GM13976 (cell line): ENCODE results near the gene GARRE1.
"Not testable (repeated sequence)": the region's sequence is repeated elsewhere in the genome, so short reads cannot be mapped to it uniquely, and the experiment has no call there.

Source experiments
- DNase-seq: peaks from one replicate; pipeline ENCODE4 v3.0.0; 2012; ENCODE audit warnings: low spot score
- CTCF ChIP-seq: IDR thresholded peaks from 2 replicates; pipeline ENCODE4 v1.5.1; 2012; ENCODE audit warnings: borderline replicate concordance, mild to moderate bottlenecking; ENCODE audit not compliant: insufficient read depth; ENCODE audit errors: extremely low read depth, missing control alignments, control extremely low read depth
- in situ Hi-C: fragments of 300-500 bp; cut with MboI; formaldehyde crosslinking; loops from one replicate; pipeline ENCODE4 v1.12.0; 2022; ENCODE audit warnings: low sequenced_read_pairs, mixed read lengths, inconsistent platforms; ENCODE audit not compliant: unreplicated experiment

Gene GARRE1

GRCh38 chr19:34237939-34238338 lies 16.4 kb upstream of the GARRE1 start:
- in situ Hi-C loops, result no loop called here
- TF ChIP-seq CTCF, result no peak
- DNase-seq, result no peak

DNA sequence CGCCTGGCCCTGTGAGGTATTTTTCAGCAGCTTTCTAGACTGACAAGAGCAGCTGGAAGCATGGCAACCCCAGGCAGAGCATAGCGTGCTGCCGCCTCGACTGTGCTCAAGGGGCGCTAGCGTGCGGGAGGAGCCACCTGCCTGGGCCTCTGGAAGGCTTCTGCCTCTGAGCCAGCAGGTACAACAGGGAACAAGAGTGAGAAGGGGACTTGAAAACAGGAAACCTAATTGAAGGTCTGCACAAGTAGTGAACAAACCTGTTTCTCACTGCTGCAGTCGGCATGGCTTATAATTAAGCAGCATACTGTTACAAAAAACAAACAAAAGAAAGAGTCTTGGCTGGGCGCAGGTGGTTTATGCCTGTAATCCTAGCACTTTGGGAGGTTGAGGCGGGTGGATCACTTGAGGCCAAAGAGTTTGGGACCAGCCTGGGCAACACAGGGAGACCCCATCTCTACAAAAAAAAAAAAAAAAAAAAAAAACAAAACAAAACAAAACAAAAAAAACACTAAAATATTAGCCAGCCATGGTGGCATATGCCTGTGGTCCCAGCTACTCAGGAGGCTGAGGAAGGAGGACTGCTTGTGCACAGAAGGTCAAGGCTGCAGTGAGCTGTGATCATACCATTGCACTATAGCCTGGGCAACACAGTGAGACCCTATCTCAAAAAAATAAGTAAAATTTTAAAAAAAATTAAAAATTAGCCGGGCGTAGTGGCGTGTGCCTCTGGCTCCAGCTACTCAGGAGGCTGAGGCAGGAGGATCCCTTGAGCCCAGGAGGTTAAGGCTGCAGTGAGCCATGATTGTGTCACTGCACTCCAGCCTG lies 12.6 kb upstream of the GARRE1 start:
- DNase-seq, result peak; percentile 48
- in situ Hi-C loops, result no loop called here
- no peak for TF ChIP-seq CTCF

DNA sequence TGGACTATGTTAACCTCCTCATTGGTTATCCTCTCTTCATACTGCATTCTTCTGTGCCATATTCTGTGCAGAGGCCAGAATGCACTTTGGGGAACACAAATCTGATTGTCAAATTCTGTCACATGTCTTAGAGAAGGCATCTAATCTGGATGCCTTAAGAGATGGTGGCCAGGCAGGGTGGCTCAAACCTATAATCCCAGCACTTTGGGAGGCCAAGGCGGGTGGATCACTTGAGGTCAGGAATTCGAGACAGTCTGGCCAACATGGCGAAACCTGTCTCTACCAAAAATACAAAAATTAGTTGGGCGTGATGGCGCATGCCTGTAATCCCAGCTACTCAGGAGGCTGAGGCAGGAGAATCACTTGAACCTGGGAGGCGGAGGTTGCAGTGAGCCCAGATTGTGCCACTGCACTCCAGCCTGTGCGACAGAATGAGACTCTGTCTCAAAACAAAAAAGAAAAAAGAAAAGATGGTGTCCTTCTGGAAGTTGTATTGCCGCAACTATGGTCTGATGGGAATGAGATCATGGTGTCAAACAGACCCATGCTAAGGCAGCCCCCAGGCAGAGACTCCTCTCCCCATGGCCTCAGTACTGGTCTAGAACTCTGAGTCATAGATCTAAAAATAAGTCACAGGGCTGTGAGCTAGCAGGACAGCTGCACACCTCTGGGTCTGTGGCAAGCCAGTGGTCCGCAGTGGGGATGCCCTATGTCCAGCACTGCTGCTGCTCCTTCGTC lies 11.0 kb upstream of the GARRE1 start:
- in situ Hi-C loops, result not testable (repeated sequence)
- DNase-seq, result peak; percentile 68

- TF ChIP-seq CTCF, result no peak
- in situ Hi-C loops, result no loop called here
- DNase-seq, result no peak
These were observed 10.3 kb upstream of the GARRE1 start for GRCh38 chr19:34243876-34244578.

DNA sequence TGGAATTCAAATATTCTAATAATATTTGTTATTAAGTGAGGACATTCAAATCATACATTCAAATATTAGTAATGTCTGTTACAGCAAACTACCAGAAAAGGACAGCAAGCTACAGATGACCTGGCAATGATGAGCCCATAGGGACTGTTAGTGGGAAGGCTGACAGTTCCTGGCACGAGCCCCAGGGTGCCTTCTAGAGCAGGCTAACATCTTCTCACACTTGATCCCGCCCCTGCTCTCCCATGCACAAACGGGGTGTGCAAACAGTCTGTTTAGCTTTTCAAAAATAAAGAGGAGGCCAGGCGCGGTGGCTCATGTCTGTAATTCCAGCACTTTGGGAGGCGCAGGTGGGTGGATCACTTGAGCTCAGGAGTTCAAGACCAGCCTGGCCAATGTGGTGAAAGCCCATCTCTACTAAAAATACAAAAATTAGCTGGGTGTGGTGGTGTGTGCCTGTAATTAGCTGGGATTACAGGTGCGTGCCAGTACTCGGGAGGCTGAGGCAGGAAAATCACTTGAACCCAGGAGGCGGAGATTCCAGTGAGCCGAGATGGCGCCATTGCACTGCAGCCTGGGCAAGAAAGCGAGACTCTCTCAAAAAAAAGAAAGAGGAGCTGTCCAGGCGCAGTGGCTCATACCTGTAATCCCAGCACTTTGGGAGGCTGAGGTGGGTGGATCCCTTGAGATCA lies 9.6 kb upstream of the GARRE1 start:
- no peak for DNase-seq
- no peak for TF ChIP-seq CTCF
- in situ Hi-C loops, result no loop called here

GRCh38 chr19:34246340-34246739 lies 8.0 kb upstream of the GARRE1 start:
- DNase-seq, result no peak
- in situ Hi-C loops, result no loop called here
- TF ChIP-seq CTCF, result no peak

DNA sequence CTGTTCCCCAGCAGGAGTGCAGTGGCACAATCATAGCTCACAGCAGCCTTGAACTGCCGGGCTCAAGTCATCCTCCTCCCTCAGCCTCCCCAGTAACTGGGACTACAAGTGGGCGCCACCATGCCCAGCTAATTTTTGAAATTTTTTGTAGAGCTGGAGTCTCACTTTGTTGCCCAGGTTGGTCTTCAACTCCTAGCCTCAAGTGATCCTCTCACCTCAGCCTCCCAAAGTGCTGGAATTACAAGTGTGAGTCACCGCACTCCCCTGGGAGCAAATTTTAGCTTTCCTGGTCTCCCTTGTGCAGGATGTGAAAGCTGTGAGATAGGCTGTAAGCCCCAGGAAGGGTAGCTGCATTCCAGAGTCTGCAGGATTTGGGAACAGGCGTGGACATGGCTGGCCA lies 5.4 kb upstream of the GARRE1 start:
- no peak for DNase-seq
- TF ChIP-seq CTCF, result no peak
- in situ Hi-C loops, result no loop called here

DNA sequence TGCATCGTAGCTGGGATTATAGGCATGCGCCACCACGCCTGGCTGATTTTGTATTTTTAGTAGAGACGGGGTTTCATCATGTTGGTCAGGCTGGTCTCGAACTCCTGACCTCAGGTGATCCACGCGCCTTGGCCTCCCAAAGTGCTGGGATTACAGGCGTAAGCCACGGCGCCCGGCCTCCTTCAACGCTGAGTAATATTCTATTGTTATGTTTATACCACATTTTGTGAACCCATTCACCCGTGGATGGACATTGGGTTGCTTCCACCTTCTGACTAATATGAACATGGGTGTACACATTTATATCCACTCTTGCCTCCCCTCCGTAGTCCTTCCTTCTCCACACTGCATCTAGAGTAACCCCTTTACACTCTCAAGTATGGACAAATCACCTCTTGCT lies 1.2 kb upstream of the GARRE1 start:
- in situ Hi-C loops, DNase-seq: not testable (repeated sequence)

DNA sequence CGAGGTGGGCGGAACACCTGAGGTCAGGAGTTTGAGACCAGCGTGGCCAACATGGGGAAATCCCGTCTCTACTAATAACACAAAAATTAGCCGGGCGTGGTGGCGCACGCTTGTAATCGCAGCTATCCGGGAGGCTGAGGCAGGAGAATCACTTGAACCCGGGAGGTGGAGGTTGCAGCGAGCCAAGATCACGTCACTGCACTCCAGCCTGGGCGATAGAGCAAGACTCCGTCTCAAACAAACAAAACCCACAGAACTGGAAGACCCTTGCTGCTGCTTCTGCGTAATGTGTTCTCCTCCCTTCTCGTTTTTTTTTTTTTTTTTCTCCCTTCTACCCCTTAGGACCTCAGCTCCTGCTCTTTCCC lies 691 bp upstream of the GARRE1 start:
- DNase-seq, in situ Hi-C loops: not testable (repeated sequence)
